ENCODE measurements around the gene ZFP92.

The ZFP92 gene

GRCh38 chrX:153441296-153441695 is 30.0 kb downstream of the ZFP92 start:
- TF ChIP-seq CTCF (IDR thresholded peaks at IDR 0.05; ENCODE audit: insufficient read depth, low read length, poor library complexity, severe bottlenecking) = no peak
- no peak for TF ChIP-seq EZH2phosphoT487 (conservative IDR thresholded peaks at IDR 0.05; ENCODE audit: low read length)
- no peak overlapping the region for H3K9ac ChIP-seq (ENCODE audit: low read length)
- no peak overlapping the region for H3K27ac ChIP-seq (ENCODE audit: low read depth, low read length)
- no peaks in the 10 kb centered on the region for H3K79me2 ChIP-seq (ENCODE audit: insufficient read depth, low read length)
- no peaks in the 10 kb centered on the region for H4K20me1 ChIP-seq (ENCODE audit: low read depth, low read length)
- H3K9me3 ChIP-seq (ENCODE audit: insufficient read depth, low read length) = no peaks in the 10 kb centered on the region
- no peak overlapping the region for H3K4me2 ChIP-seq (ENCODE audit: low read depth, low read length, poor library complexity, severe bottlenecking)
- no peaks in the 10 kb centered on the region for H3F3A ChIP-seq (ENCODE audit: insufficient read depth)
- no peak overlapping the region for H3K4me3 ChIP-seq (ENCODE audit: insufficient read depth, low read length, poor library complexity, severe bottlenecking)
- H2AFZ ChIP-seq (ENCODE audit: low read depth, low read length, severe bottlenecking) = no peak overlapping the region
- H3K36me3 ChIP-seq (ENCODE audit: low read length) = no peaks in the 10 kb centered on the region
- H3K9me2 ChIP-seq (replicated peaks; ENCODE audit: insufficient read depth, low read length) = no peaks in the 10 kb centered on the region
- H3K27me3 ChIP-seq (ENCODE audit: low read length) = no peaks in the 10 kb centered on the region

- Histone ChIP-seq H3K9me3 (ENCODE audit: insufficient read depth, low read length) (no peaks in the 10 kb centered on the region), H2AFZ (ENCODE audit: low read depth, low read length, severe bottlenecking) (no peak overlapping the region), H3K4me2 (ENCODE audit: low read depth, low read length, poor library complexity, severe bottlenecking) (no peak overlapping the region), H3K27ac (ENCODE audit: low read depth, low read length) (no peak overlapping the region), H3K79me2 (ENCODE audit: insufficient read depth, low read length) (no peaks in the 10 kb centered on the region), H3K27me3 (ENCODE audit: low read length) (no peaks in the 10 kb centered on the region), H3F3A (ENCODE audit: insufficient read depth) (no peaks in the 10 kb centered on the region), H3K4me3 (ENCODE audit: insufficient read depth, low read length, poor library complexity, severe bottlenecking) (no peak overlapping the region), H3K9me2 (replicated peaks; ENCODE audit: insufficient read depth, low read length) (no peaks in the 10 kb centered on the region), H3K36me3 (ENCODE audit: low read length) (no peaks in the 10 kb centered on the region), H3K9ac (ENCODE audit: low read length) (no peak overlapping the region), H4K20me1 (ENCODE audit: low read depth, low read length) (no peaks in the 10 kb centered on the region)
- no peak for TF ChIP-seq CTCF (IDR thresholded peaks at IDR 0.05; ENCODE audit: insufficient read depth, low read length, poor library complexity, severe bottlenecking)
- no peak for TF ChIP-seq EZH2phosphoT487 (conservative IDR thresholded peaks at IDR 0.05; ENCODE audit: low read length)
Measured at GRCh38 chrX:153441981-153442380, 30.7 kb downstream of the ZFP92 start.

- Histone ChIP-seq H3F3A (ENCODE audit: insufficient read depth) (no peaks in the 10 kb centered on the region), H3K27me3 (ENCODE audit: low read length) (no peaks in the 10 kb centered on the region), H2AFZ (ENCODE audit: low read depth, low read length, severe bottlenecking) (no peak overlapping the region), H3K9me3 (ENCODE audit: insufficient read depth, low read length) (no peaks in the 10 kb centered on the region), H3K27ac (ENCODE audit: low read depth, low read length) (no peak overlapping the region), H3K9me2 (replicated peaks; ENCODE audit: insufficient read depth, low read length) (no peaks in the 10 kb centered on the region), H4K20me1 (ENCODE audit: low read depth, low read length) (no peaks in the 10 kb centered on the region), H3K4me3 (ENCODE audit: insufficient read depth, low read length, poor library complexity, severe bottlenecking) (no peak overlapping the region), H3K9ac (ENCODE audit: low read length) (no peak overlapping the region), H3K79me2 (ENCODE audit: insufficient read depth, low read length) (no peaks in the 10 kb centered on the region), H3K36me3 (ENCODE audit: low read length) (no peaks in the 10 kb centered on the region), H3K4me2 (ENCODE audit: low read depth, low read length, poor library complexity, severe bottlenecking) (no peak overlapping the region)
- TF ChIP-seq CTCF (IDR thresholded peaks at IDR 0.05; ENCODE audit: insufficient read depth, low read length, poor library complexity, severe bottlenecking) (no peak), EZH2phosphoT487 (conservative IDR thresholded peaks at IDR 0.05; ENCODE audit: low read length) (no peak)
Measured at GRCh38 chrX:153442463-153442862, 31.2 kb downstream of the ZFP92 start.

Data from SU-DHL-6 (cell line).